Right lung (tissue), 5 donors: ENCODE results near the gene ISCU. TPM values are rescaled to one million over a fixed set of nuclear protein-coding genes. Genes with fewer than 3 reads are reported as not detected.
"Not testable (repeated sequence)": the region's sequence is repeated elsewhere in the genome, so short reads cannot be mapped to it uniquely, and the experiment has no call there.

ENCODE experiments used
- DNase-seq, 2 donors: peaks; one replicate each; pipeline ENCODE4 v3.0.0-alpha.2; 2013
- polyA plus RNA-seq, 5 donors: library from polyadenylated mRNA; unstranded; fragments of 120-200 nt; gene quantifications; one replicate each; pipeline versions ENCODE4 v1.2.1 to v1.2.3, GENCODE V29; 2013; ENCODE audit warnings: inconsistent platforms in 1 of 5, low replicate concordance in 1 of 5; ENCODE audit not compliant: insufficient read length in 5 of 5, insufficient read depth in 1 of 5

The ISCU gene
- polyA plus RNA-seq, 5 donors: 81.7 to 97.7 (median 86.5) TPM

GRCh38 chr12:108538146-108538545 lies 24.2 kb upstream of the ISCU start:
- DNase-seq: peak in 1 of 2 donors; percentile 24

DNA sequence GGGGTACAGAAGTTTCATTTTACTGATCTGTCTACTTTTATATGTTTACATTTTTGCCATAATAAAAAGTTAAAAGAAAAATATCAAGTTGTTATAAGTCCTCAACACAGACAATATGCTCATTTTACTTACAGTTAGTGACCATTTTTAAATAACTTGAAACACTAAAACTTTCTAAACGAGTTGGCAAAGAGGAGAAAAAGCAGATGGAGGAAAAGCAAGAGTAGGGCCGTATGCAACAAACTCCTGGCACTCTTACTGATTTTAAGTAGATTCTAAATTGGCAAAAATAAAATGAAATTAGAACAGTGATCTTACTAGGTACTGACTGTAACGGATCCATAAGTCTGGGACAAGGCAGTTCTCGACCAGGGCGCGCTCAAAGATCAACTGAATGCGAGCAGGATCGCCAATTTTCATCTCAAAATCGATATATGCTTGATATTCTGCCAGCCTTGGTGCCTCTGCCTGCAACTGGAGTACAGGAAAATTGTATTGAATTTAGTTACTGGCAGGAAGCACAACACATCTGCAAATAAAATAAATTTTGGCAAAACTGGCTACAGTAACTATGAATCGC lies 23.7 kb upstream of the ISCU start:
- peak in 1 of 2 donors; percentile 6 for DNase-seq

DNA sequence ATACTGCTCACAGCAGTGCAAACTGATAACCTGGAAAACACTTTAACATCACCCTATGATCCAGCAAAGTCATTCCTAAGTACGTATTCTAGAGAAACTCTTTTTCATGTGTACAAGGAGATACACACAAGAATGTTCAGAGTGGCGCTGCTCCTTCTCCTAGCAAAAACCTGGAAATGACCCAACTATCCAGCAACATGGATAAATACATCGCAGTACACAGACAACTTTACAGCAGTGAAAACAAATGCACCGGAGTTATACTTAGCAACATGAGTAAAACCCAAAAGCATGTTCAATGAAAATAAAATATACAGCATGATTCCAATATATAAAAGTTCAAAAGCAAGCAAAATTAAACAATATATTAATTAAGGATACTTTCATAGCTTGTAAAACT lies 20.1 kb upstream of the ISCU start:
- no peak for DNase-seq

- DNase-seq: no peak
Observed at GRCh38 chr12:108543652-108544051, 18.7 kb upstream of the ISCU start.

- no peak for DNase-seq
Observed at GRCh38 chr12:108547686-108548085, 14.7 kb upstream of the ISCU start.

DNA sequence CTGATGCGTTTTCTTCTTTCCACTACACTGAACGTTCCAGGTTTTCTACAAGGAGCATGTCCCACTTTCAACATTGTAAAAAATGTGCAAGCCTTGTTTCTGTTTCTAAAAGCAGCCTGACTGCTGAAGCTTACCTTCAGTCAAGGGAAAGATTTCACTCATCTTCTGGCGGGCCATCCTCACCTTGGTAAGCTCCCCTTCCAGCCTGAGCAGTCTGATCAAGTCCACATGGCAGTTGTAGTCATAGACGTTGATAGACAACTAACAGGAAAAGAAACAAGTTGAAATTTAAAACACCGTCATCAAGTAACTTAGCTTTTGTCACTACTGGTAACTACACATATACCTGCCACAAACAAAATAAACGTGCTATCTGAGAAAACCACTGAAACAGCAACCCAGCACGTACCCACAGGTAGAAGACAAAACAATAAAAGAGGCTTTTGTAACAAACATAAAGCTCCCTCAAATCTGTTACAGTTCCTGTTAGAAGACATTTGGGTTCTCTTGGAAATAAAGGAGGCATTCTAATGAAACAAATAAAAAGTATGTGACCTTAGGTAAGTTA lies 13.4 kb upstream of the ISCU start:
- DNase-seq: no peak

- DNase-seq: no peak
Observed at GRCh38 chr12:108551535-108551934, 10.9 kb upstream of the ISCU start.

GRCh38 chr12:108553799-108554198 lies 8.6 kb upstream of the ISCU start:
- DNase-seq: no peak

- not testable (repeated sequence) for DNase-seq
Observed at GRCh38 chr12:108555383-108555782, 7.0 kb upstream of the ISCU start.

- DNase-seq: no peak
Observed at GRCh38 chr12:108559007-108559655, 3.3 kb upstream of the ISCU start.

DNA sequence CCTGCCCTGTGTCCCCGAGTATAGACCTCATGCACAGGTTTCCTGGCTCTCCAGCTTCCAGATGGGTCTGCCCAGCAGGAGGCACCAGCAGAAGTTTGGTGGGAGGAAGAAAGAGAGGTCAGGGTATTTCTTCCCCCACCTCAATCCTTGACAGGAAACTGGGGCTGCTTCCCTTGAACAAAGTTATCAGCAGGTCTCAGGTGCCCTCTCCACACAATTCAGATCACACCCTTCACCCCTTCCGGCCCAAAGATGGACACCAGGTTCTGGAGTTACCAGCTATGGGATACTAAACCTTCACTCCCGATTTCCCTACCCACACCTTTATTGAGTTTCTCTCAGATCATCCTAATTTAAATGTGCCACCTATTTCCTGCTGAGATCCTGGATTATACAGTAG lies 2.6 kb upstream of the ISCU start:
- no peak for DNase-seq

DNA sequence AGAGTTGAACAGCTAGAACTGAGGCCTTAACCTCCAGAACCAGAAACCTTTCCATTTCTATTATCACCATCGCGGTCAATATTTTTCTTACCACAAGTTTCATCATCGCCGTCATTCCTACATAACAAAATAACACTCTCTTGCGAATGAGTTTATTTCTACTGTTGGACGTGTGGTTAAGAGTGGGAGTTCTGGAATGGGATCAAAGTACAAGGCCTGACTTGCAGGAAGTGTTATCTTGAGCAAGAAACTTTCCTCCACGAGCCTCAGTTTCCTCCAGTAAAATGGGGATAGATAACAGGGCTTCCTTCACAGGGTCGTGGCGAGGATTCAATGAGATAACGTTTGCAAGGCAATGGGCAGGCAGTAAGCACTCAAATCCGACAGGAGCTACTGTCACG lies 2.1 kb upstream of the ISCU start:
- no peak for DNase-seq

DNA sequence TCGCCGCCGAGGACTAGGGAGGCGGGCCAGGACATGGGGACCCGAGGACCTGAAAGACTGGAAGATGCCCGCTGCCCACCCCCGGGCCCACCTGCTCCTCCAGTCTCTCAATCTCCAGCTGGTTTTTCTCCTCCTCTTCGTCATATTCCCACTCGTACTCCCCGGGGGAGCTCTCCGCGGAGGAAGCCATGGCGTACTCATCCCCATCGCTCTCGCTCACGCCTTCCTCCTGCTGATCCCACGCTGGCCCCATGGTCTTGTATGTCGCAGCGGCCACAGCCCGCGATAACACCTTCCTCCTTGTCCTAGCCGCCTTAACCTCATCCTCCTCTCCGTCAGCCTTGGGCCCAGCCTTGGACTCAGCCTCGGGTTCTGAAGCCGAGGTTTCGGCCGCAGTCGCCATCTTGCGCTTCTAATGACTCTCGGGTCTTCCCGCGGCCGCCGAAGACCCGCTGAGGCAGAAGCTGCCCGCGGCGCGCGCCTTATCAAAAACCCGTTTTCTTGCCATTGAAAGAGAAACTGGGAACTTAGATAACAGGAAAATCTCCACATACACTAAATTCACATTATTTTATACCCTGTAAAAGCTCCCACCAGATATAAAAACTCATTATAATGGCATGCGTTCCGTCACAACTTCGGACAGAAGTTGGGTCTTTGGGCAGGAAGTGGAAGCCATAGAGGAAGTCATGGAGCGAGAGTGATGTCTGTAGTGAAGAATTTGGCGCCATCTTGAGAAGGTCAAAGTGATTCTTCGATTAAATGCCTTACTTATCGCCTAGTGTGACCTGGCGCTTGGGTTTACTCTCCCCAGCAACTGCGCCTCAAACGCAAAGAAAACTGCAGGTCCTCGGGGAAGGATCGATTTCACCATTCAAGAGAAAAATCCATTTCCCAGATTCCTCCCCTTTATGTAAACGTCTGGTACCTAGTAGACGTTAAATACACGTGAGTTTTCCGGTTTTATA lies 1.4 kb upstream of the ISCU start, which contains the start of gene SART3:
Gene SART3 (minus strand): TSS at position 422 of the 968 bp plus-strand sequence. CDS start 19 bp downstream, at position 403.
- peak; percentile 89 to 92 for DNase-seq

DNA sequence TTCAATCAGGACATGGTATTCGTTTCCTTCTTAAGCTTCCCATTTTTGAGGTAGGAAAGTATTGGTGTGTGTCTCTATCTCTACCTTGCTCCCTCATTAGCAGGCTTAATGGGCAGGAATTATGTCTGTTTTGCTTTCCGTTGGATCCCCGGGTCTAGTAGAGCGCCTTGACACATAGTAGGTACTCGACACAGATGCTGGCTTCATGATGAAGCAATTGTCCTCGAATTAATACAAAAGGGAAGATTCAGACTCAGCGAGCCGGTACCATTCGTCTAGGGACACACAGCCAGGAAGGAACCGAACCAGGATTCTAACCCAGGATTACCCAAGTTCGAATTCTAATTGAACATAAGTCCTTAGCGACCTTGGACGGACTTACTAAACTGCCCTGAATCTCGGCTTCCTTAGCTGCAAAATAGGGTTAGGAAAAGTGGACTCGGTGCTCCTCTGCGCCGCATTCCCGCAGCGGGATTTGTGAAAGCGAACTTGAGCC lies 496 bp upstream of the ISCU start:
- DNase-seq: no peak

DNA sequence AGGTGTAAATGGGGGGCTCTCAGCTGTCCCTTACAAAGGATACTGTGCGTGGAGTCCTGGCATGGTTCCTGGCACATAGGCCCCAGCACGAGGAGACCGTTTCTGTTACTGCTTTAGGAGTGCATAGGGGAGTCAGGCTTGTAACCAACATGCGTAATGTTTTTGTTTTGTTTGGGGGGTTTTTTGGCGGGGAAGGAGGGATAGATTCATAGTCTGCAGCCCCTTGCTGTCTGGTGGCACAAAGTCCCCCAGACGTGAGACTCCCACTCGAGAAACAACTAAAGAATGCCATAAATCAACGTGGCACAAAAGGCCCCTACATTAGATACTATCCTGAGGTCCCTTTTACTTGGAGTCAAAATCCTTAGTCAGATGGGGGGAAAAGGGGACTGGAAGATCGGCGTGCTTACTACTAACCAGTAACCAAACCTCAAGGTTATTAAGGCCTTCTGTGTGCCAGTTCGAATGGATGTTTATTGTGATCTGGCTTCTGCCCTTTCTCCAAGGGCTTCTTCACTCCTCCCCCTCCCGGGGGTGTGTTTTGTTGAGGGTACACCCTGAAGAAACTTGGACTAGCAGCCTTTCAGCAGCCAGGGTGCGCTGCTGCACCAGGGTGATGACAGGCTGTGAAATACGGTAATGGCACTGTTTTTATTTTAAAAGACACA lies 874 bp downstream of the ISCU start:
- DNase-seq: peak; percentile 70 to 77

- DNase-seq: no peak
Observed at GRCh38 chr12:108563804-108564151, 1.4 kb downstream of the ISCU start.

DNA sequence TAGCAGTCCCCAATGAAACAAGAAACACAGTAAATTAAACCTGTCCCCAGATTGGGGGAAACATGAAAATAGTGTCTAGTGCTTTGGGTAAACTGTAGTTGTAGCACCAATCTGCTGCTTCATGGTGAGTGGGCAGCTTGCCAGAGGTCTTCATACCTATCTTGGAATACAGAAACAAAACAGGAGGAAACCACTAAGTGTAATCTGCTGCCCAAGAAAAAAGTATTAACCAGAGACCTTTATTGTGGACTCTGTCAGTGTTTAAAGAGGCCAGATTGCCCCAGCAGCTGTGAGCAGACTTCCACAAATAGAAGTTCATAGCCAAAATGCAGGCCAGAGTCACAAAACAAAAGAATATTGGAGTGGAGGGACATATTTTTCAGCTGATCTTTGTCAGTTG lies 2.3 kb downstream of the ISCU start:
- DNase-seq: no peak

DNA sequence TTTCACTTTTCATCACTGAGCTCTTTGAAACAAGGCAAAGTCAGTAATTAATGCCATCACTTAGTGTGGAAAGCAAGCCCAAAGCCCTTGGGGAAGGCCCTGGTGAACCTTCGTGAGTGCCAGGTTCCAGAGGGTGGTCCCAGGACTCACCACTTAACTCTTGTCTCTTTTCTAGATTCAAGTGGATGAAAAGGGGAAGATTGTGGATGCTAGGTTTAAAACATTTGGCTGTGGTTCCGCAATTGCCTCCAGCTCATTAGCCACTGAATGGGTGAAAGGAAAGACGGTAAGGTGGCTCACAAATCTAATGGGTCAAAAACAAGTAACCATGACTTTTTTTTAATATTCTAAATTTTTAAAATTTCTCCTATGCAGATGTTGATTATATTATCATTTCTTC lies 2.8 kb downstream of the ISCU start:
- DNase-seq: no peak

- no peak for DNase-seq
Observed at GRCh38 chr12:108565976-108566375, 3.6 kb downstream of the ISCU start.

DNA sequence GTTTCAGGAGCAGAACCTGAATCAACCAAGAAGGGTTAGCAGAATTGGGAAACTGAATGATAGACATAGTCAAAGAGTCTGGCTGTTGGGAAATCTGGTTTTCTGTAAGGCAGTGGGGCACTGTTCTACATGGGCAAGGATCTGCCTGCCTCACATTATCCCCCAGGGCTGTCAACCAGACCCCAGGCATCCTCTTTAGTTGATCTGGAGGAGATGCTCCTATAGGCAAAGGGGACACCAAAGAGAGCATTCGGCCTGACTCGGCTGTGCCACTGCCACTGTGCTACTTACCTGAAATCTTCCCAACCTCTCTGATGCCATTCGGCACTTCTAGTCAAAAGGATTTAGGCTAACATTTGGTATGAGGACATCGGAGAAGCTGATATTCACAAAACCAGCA lies 4.1 kb downstream of the ISCU start:
- no peak for DNase-seq
